Stimulated activated naive CD4-positive, alpha-beta T cell (primary cell): Measurements from ENCODE around the gene MUC6.

ENCODE experiments used
- DNase-seq, 6 experiments: peaks; one replicate each; lab custom pipeline; 2025; lab: John Stamatoyannopoulos, UW

MUC6 gene

GRCh38 chr11:1038361-1038760 is 1.8 kb upstream of the MUC6 start:
- no peak for DNase-seq

DNA sequence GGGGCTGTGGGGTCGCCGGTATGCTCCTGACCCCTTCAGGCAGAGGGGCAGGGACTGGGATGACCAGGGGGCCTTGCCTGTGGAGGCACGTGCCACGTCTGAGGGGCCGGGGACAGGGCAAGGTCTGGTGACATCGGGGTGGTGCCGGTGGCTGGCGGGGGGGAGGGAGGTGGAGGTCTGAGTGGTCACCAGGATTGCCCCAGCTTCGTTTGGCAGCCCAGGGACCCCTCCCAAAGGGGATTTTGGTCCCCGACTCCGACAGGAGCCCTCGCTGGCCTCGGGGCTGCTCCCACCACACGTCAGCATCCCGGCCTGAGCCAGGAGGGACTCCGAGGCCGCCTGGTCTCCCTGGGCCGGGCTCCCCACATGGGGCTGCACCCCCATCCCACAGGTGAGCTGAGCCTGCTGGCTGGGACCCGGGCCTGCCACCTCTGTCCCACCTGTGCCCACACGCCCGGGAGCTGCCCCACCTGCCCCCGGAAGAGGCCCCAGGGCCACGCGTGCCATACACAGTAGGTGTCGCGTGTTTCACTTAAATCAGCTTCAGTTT is 1.1 kb upstream of the MUC6 start:
- no peak for DNase-seq

GRCh38 chr11:1036931-1037330 is 413 bp upstream of the MUC6 start:
- no peak for DNase-seq

DNA sequence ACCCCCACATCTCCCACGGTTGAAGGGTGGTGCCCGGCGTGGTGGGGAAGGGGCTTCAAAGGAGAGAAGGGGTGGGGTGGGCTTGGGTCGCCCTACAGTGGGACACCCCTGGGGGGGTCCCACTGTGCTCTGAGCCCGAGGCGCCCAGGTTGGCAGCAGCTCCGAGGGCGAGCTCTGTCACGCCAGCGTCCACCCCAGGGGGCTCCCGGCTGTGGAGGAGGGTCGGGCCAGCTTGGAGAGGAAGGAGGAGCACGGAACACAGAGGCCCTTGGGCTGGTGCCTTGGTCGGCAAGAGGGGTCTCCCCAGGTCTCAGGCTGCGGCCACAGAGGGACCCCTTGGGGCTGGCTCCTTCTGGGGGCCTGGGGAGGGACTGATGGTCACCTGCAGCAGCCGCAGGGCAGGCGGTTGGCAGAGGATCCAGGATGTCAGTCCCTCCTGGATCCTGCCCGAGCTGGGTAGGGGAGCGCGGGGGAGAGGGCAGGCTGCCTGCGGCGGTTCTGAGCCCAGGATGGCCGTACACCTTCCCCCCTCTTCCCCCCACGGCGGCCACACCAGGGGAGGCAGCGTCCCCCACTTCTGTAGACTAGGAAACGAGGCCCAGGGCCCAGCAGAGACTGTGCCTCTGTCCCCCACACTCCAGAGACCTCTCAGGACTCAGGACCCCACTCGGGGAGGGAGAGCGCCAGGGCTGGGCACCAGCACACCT is 788 bp downstream of the MUC6 start:
- DNase-seq, result no peak

DNA sequence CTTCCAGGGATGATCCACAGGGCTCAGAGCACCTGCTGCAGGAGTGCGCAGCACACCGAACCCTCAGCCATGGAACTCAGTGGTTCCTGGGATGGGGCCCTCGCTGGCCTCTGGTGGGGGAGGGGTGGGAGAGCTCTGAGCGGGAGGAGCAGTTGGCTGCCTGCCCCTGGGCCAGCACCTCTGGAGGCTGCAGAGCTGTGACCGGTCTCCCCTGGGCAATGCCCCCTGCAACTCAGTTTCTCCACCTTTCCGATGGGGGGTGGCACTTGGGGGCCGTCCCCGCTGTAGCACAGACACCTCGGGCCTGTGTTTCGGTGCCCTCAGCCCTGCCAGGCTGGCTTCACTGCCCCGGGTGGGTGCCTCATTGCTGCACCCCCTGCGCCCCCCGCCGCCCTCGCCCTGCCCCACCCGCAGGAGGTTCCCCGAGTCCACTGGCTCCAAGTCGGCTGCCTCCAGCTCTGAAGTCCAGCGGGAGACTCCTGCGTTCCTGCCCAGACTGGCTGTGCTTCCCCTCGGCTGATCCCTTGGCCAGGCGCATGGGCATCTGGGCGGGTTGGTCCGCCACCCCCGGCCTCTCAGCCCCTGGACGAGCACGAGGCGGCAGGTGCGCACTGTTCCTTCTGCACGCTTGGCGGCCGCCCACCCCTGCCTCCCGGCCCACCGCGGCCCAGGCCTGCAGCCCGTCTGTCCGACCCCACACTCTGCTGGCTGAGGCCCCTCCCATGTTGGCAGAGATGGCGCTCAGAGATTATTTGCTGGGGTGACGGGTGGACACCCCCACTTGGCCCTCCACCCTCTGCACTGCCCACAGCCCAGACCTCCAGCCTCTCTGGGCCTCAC is 1.8 kb downstream of the MUC6 start:
- DNase-seq, result no peak

DNA sequence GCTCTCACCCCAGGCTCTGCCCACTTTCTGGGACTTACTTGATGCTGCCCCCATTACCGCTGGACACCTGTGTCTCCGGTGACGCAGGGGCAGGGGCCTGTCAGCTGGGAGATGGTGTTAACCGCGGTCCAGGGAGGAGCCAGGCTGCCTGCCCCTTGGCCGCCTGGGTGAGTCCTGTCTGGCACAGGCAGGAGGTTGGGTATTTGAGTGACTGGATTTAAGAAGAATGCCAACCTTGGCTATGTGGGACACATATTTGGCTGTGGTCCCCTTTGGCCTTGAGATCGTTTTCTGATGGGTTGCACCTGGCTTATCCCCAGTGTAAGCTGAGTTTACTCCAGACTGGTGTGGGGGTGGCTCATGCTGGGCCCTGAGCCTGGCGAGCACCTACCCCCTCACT is 2.5 kb downstream of the MUC6 start:
- no peak for DNase-seq

DNA sequence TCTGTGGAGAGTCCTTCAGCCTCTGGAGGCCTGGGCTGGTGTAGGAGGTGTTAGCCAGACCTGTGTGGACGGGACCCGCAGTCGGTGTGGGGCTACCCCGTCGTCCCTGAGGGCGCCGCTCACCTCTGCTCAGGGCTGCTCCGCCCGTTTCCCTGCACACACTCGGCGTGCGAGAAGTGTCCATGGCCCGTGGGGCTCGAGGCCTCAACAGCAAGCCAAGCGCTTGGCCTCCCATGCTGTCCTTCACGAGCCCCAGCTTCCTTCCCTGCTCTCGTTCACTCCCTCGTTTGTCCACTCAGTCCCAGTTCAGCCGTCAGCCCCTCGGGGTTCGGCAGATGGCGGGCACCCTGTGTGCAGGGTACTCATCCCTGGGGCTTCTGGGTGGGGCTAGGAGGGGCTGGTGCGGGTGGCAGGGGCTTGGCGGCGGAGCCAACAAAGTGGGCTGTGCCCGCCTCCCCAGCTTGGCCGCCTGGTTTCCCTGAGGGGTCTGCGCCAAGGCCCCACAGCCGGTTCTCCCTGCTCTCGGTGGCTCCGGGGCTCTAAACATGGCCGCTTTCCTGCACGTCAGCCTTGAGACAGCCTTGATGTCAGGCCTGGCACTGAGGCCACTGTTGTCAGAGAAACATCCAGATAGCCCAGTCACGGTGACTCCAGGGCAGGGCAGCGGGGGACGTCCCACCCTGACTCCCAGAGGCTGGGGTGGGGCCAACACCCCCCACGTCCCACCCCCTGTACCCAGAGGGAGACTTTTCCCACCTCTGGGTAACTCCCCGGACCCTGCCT is 3.3 kb downstream of the MUC6 start:
- no peak for DNase-seq

GRCh38 chr11:1032310-1032891 is 4.1 kb downstream of the MUC6 start:
- no peak for DNase-seq

DNA sequence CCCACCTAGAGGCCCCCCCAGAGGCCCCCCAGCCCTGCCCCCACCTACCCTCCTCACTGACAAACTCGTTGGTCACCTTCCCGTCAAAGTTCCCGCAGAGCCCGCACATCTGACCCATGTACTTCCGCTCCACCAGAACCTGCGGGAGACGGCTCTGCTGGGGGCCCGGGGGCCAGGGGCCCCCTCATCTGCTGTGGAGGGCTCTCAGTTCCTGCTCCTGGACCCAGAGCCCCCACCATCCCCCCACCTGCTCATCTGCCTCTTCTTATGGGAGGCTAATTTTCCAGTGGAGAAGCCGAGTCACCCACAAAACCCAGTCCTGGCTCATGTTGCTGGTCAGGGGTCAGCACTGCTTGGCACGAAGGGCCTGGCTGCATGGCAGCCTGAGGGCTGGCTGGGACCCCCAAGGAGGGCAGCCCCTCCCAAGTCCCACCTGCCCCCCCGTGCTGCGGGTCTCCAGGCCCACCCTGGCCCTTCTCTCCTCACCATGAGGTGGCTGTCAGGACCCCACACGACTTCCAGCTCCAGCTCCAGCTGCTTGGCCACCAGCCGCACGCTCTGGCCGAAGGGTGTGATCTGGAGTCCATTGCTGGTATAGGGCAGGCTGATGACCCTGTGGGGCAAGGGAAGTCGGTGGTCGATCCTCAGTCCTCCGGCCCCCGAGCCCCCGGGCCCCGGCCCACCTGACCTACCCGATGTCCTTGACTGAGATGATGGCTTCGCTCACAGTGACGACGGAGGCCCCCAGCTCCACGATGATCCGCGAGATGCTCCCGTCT is 5.2 kb downstream of the MUC6 start:
- no peak for DNase-seq

DNA sequence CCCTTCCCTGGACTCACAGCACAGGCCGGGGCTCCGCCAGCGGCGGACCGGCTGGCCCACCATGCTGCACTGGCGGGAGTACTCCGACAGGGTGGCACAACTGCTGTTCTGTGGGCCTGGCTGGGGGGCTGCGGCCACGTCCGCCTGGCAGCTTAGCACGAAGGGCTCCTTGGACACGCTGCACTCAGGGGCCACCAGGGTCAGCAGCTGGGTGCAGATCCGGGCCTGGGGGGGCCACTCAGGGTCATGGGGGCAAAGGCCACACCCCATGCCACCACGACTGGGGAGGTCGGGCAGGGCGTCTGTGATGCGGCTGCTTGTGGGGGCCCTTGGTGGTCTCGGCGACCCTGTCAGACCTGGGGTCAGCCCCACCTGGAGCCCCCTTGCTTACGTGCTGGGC is 6.0 kb downstream of the MUC6 start:
- no peak for DNase-seq

- DNase-seq, result no peak
Observed at GRCh38 chr11:1030086-1030485, 6.4 kb downstream of the MUC6 start.

GRCh38 chr11:1029654-1030053 is 6.9 kb downstream of the MUC6 start:
- no peak for DNase-seq

GRCh38 chr11:1029051-1029450 is 7.5 kb downstream of the MUC6 start:
- DNase-seq, result no peak

DNA sequence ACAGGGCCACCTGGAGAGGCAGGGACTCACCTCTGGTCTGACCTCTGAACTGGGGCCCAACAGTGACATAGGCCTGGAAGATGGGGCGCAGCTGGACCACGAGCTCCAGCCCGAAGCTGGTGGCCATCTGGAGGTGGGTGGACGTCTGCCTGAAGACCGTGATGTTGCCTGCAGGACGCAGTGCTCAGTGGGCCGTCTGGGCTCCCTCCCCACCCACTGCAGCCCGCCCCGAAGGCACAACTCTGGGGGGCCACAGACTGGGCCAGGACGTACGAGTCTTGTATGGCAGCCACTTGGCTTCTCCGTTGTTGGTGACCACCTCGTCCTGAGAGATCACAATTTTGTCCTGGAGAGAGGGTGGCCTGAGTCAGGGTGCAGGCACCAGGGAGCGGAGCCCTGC is 7.9 kb downstream of the MUC6 start:
- no peak for DNase-seq

- no peak for DNase-seq
Observed at GRCh38 chr11:1028291-1028540, 8.3 kb downstream of the MUC6 start.

DNA sequence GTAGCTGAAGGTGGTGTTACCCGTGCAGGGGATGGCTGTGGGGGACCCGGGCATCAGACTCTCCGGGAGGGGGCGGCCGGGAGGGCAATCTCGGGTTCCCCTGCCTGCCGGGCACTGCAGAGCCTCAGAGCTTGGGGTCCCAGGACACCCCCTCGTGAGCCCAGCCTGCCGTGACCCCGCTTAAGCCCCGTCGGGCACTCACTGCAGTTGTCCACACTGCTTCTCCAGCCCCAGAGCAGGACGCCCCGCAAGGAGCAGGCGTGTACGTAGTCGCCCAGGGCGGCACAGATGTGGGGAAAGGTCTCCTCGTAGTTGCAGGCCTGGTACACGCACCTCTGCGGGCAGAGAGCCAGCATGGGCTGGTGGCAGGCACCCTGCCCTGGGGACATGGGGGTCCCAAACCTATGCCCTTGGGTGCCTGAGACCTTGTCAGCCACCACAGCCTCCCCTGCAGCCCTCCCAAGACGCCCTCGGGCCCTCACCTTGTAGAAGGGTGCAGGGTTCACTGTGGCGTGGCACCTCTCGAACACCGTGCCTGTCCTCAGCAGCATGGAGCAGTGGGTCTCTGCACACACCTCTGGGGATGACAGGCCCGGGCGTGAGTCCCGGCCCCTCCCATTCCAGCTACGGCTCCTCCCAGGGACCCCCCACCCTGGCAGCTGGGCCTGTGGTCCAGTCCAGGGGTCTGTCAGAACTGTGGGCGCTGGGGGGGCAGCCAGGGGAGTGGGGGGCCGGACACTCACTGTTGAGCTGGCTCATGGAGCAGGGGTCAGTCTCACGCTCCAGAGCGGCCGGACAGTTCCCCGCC is 8.8 kb downstream of the MUC6 start:
- DNase-seq, result no peak

DNA sequence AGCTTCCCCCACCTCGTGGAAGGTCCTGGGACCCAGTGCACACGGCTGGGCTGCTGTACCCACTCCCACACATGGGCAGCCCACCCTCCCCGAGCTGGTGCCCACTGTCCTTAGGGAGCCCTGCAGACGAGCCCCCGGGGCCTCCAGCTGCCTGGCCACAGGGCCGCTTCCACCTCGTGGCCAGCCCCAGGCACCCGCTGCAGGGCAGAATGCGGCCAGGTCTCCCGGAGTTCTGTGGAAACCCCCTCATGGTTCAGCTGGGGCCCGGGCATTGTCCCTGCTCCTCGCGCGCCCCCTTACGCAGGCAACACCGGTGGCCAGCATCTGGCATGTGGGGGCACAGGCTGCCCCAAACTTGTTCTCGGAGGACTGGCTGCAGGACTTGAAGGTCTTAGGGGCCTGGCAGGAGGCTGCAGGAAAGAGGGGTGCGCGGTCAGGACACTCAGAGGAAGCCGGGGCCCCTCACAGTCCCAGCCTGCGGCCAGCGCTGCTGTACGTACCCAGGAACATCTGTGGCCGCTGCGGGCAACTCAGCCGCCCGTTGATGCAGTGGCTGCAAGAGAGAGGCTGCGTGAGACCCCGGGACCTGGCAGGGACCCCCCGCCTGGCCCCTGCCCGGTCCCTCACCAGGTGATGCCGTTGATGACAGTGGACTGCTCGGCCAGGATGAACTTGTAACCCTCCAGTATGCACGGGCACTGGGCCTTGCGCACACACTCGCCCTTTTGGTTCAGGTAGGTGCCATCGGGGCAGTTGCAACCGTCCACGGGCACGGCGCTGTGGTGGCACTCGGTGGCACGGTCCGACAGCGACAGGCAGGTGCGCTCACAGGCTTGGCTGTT is 9.7 kb downstream of the MUC6 start:
- DNase-seq, result no peak

- DNase-seq, result no peak
Observed at GRCh38 chr11:1026163-1026450, 10.4 kb downstream of the MUC6 start.

DNA sequence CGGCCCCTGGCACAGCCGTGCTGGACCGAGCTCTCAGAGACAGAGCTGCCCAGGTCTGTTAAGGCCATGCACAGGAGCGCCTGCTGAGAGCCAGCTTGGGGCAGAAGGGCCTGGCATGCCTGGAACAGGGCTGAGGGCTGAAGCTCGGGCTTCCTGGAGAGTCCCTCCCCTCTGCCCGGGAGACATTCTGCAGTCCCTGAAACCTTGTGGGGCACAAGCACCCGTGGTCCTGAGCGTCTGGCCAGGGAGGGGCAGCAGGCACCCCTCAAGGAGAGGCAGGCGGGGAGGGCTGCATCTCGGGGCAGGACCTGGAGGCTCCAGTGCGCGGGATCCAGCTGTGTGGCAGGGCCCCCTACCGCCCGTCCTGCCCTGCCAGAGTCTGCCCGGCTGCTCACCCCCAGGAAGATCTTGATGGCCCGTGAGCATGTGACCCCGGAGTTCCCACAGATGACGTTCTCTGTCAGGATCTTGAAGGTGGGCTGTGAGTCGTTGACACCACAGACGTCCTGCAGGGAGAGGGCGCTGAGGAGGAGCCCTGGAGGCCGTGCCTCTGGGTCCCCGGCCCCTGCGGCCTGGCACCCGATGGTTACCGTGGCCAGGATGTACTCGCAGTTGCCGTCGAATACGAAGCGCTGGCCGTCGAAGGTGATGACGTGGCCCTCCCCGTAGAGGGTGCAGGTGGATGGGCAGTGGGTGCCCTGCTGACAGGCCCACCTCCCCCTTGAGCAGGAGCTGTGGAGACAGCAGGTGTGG is 10.9 kb downstream of the MUC6 start:
- DNase-seq, result no peak
